Hepatocyte (in vitro differentiated cells): ENCODE results near the gene HOXD9. TPM values are rescaled to one million over a fixed set of nuclear protein-coding genes. Genes with fewer than 3 reads are reported as not detected.

Experiments used
- DNase-seq: peaks from one replicate; pipeline ENCODE4 v3.0.0-alpha.2; 2016; ENCODE audit warnings: low spot score
- H2AFZ ChIP-seq: fragments of 200-600 bp; sonication (generic); 2 replicates; pipeline ENCODE4 v1.6.0; 2016; ENCODE audit warnings: antibody characterized with exemption, mild to moderate bottlenecking
- H3K27ac ChIP-seq: fragments of 200-600 bp; sonication (generic); 2 replicates; pipeline ENCODE4 v1.5.1; 2016; ENCODE audit warnings: mild to moderate bottlenecking
- H3K27me3 ChIP-seq: fragments of 200-600 bp; sonication (generic); 2 replicates; pipeline ENCODE4 v1.6.1; 2016
- H3K36me3 ChIP-seq: fragments of 200-600 bp; sonication (generic); replicated peaks from 2 replicates; pipeline ENCODE4 v1.5.1; 2016; ENCODE audit warnings: low read depth; ENCODE audit not compliant: insufficient read depth
- H3K4me1 ChIP-seq: fragments of 200-600 bp; sonication (generic); 2 replicates; pipeline ENCODE4 v1.5.1; 2016; ENCODE audit warnings: mild to moderate bottlenecking, moderate library complexity; ENCODE audit not compliant: insufficient read depth
- H3K4me2 ChIP-seq: fragments of 200-600 bp; sonication (generic); 2 replicates; pipeline ENCODE4 v1.6.0; 2016
- H3K4me3 ChIP-seq: fragments of 200-600 bp; sonication (generic); 2 replicates; pipeline ENCODE4 v1.5.1; 2016; ENCODE audit warnings: mild to moderate bottlenecking
- H3K79me2 ChIP-seq: fragments of 200-600 bp; sonication (generic); 2 replicates; pipeline ENCODE4 v1.6.0; 2017; ENCODE audit warnings: mild to moderate bottlenecking
- H3K9me2 ChIP-seq: fragments of 200-600 bp; sonication (generic); replicated peaks from 2 replicates; pipeline ENCODE4 v1.6.0; 2017; ENCODE audit warnings: mild to moderate bottlenecking; ENCODE audit not compliant: insufficient read depth
- H3K9me3 ChIP-seq: fragments of 200-600 bp; sonication (generic); 2 replicates; pipeline ENCODE4 v1.5.1; 2016; ENCODE audit warnings: low read depth, mild to moderate bottlenecking
- H4K20me1 ChIP-seq: fragments of 200-600 bp; sonication (generic); 2 replicates; pipeline ENCODE4 v1.6.0; 2016; ENCODE audit warnings: mild to moderate bottlenecking; ENCODE audit not compliant: insufficient read depth, poor library complexity, severe bottlenecking
- EZH2 ChIP-seq: fragments of 200-600 bp; sonication (generic); IDR thresholded peaks from 2 replicates; pipeline ENCODE4 v1.6.1; 2016; ENCODE audit warnings: antibody characterized with exemption, mild to moderate bottlenecking, borderline replicate concordance
- EZH2phosphoT487 ChIP-seq: fragments of 200-600 bp; sonication (generic); IDR thresholded peaks from one replicate; pipeline ENCODE4 v1.6.1; 2018; ENCODE audit warnings: antibody characterized with exemption, mild to moderate bottlenecking, low read depth, moderate library complexity; ENCODE audit not compliant: unreplicated experiment, severe bottlenecking
- WGBS: methylation state at CpG from one replicate; pipeline ENCODE4 v1.1.6; 2016; ENCODE audit warnings: low lambda C conversion rate; ENCODE audit errors: missing lambda C conversion rate; 5-methylcytosine and 5-hydroxymethylcytosine counted together
- polyA plus RNA-seq: library from polyadenylated mRNA; unstranded; fragments of >200 nt; fragmentation: Nextera tagmentation; extraction: Ambion mirVana; gene quantifications from 2 replicates; pipeline ENCODE4 v1.2.1, GENCODE V29; 2016
- total RNA-seq: library from RNA; depleted of rRNA; stranded (reverse); fragments of >200 nt; gene quantifications from 2 replicates; pipeline ENCODE4 v1.2.3, GENCODE V29; 2014
- TF ChIP-seq, protein P1 (sequence below): fragments of 200-600 bp; sonication (generic); IDR thresholded peaks from 2 replicates; pipeline ENCODE4 v1.5.1; 2016; ENCODE audit warnings: antibody characterized with exemption, mild to moderate bottlenecking; ENCODE audit not compliant: poor library complexity

HOXD9 gene
- total and polyA plus RNA-seq, 2 experiments from 2014 or later = 2.9 to 4.7 TPM

GRCh38 chr2:176137906-176138305 is 15.4 kb downstream of the HOXD9 start:
- Histone ChIP-seq H3K9me3 (no peaks in the 10 kb centered on the region), H3K9me2 (no peaks in the 10 kb centered on the region), H3K27me3 (peaks cover 94% of the 10 kb centered on the region), H2AFZ (no peak overlapping the region), H3K4me1 (peaks cover 8% of the 10 kb centered on the region), H3K4me2 (no peak overlapping the region), H3K4me3 (no peak overlapping the region), H4K20me1 (no peaks in the 10 kb centered on the region), H3K79me2 (no peaks in the 10 kb centered on the region), H3K27ac (no peak overlapping the region), H3K36me3 (no peaks in the 10 kb centered on the region)
- WGBS = 79% methylated on average over 8 of the region's 8 CpGs
- TF ChIP-seq, protein P1, sequence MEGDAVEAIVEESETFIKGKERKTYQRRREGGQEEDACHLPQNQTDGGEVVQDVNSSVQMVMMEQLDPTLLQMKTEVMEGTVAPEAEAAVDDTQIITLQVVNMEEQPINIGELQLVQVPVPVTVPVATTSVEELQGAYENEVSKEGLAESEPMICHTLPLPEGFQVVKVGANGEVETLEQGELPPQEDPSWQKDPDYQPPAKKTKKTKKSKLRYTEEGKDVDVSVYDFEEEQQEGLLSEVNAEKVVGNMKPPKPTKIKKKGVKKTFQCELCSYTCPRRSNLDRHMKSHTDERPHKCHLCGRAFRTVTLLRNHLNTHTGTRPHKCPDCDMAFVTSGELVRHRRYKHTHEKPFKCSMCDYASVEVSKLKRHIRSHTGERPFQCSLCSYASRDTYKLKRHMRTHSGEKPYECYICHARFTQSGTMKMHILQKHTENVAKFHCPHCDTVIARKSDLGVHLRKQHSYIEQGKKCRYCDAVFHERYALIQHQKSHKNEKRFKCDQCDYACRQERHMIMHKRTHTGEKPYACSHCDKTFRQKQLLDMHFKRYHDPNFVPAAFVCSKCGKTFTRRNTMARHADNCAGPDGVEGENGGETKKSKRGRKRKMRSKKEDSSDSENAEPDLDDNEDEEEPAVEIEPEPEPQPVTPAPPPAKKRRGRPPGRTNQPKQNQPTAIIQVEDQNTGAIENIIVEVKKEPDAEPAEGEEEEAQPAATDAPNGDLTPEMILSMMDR = no peak
- TF ChIP-seq EZH2phosphoT487 = no peak
- TF ChIP-seq EZH2 = no peak
- DNase-seq = no peak

DNA sequence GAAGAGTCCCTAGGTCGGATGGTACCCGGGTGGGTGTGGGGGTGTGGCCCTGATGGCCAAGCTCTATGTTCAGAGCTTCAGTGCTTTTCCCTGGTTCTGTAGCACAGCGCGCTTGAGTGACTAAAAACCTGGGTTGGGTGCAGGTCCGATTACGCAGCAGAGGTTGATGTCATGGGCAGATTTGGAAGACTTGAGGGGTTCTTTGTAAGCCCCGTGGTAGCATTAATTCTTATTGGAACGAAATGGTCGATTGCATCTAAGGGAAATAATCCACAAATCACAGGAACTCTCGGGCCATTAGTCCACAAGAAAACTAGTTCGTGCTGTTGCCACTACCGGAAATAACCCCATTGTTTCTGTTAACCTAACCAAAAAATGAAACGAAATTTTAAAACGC is 16.0 kb downstream of the HOXD9 start:
- peaks cover 8% of the 10 kb centered on the region for H3K4me1 ChIP-seq
- H3K4me2 ChIP-seq = no peak overlapping the region
- TF ChIP-seq, protein P1 = no peak
- no peak for TF ChIP-seq EZH2phosphoT487
- no peak for TF ChIP-seq EZH2
- H3K27me3 ChIP-seq = peaks cover 94% of the 10 kb centered on the region
- no peaks in the 10 kb centered on the region for H3K36me3 ChIP-seq
- H3K27ac ChIP-seq = no peak overlapping the region
- DNase-seq = no peak
- no peak overlapping the region for H2AFZ ChIP-seq
- H3K79me2 ChIP-seq = no peaks in the 10 kb centered on the region
- H3K4me3 ChIP-seq = no peak overlapping the region
- 68% methylated on average over 14 of the region's 14 CpGs for WGBS
- H3K9me3 ChIP-seq = no peaks in the 10 kb centered on the region
- H4K20me1 ChIP-seq = no peaks in the 10 kb centered on the region
- no peaks in the 10 kb centered on the region for H3K9me2 ChIP-seq

DNA sequence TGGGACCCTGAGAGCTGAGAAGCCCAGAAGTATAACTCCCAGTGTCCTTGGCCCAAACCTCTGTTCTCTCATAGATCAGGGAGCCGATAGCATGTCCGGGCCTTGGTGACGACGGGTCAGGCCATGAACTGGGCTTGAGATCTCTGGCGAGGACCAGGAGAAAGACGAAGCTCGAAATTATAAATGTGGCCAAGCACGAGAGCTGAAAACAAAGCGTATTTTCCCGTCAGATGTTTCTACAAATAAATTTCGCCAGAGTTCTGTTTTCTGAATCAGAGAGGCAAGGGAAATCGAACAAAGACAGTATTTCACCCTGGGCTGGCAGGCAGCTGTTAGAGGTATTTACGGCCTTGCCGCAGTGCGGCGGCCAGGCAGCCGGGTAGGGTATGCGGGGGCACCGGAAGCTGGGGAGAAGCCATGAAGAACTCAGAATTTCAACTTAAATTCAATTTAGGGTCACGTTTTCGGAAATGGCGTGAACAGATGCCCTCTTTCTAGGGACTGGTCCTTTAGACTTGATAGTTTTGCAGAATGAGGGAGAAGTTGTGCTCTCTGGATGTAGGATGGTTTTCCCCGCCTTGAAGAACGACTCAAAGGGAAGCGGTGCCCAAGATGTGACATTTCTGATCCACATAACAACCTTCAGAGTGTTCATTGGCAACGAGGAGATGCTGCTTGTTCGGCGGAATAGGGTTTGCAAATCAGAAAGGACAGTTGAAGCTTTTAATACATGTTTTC is 16.6 kb downstream of the HOXD9 start:
- no peak overlapping the region for H3K27ac ChIP-seq
- WGBS = 73% methylated on average over 28 of the region's 28 CpGs
- H3K27me3 ChIP-seq = peaks cover 94% of the 10 kb centered on the region

More for the DNA sequence above, 16.6 kb downstream of the HOXD9 start:
- Histone ChIP-seq H3K9me3 (no peaks in the 10 kb centered on the region), H3K4me3 (no peak overlapping the region), H3K36me3 (no peaks in the 10 kb centered on the region), H4K20me1 (no peaks in the 10 kb centered on the region), H3K79me2 (no peaks in the 10 kb centered on the region), H3K9me2 (no peaks in the 10 kb centered on the region), H2AFZ (no peak overlapping the region), H3K4me1 (peaks cover 8% of the 10 kb centered on the region), H3K4me2 (no peak overlapping the region)
- no peak for DNase-seq
- TF ChIP-seq EZH2phosphoT487 = no peak
- TF ChIP-seq, protein P1 = no peak
- TF ChIP-seq EZH2 = no peak
